ENCODE data around the gene ZNF277. TPM values are rescaled to one million over a fixed set of nuclear protein-coding genes. Genes with fewer than 3 reads are reported as not detected.

Gene ZNF277
- total RNA-seq, 4 donors from 2014 or later = 18.3 to 25.6 (median 19.5) TPM

Other genes starting within 250 kb of the ZNF277 start
- 10 to 100 TPM in 3 of 4 donors, 1 to 10 TPM in 1; 5.1 to 52.8 (median 15.5) TPM for gene DOCK4, start 296 bp upstream of the ZNF277 start, total RNA-seq
- gene IFRD1, start 243.8 kb downstream of the ZNF277 start, total RNA-seq = 100 to 1,000 TPM in 1 of 4 donors, 10 to 100 TPM in 3; 52.0 to 109 (median 60.7) TPM